ENCODE measurements around the gene LIPM.

Gene LIPM, protein sequence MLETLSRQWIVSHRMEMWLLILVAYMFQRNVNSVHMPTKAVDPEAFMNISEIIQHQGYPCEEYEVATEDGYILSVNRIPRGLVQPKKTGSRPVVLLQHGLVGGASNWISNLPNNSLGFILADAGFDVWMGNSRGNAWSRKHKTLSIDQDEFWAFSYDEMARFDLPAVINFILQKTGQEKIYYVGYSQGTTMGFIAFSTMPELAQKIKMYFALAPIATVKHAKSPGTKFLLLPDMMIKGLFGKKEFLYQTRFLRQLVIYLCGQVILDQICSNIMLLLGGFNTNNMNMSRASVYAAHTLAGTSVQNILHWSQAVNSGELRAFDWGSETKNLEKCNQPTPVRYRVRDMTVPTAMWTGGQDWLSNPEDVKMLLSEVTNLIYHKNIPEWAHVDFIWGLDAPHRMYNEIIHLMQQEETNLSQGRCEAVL

DNA sequence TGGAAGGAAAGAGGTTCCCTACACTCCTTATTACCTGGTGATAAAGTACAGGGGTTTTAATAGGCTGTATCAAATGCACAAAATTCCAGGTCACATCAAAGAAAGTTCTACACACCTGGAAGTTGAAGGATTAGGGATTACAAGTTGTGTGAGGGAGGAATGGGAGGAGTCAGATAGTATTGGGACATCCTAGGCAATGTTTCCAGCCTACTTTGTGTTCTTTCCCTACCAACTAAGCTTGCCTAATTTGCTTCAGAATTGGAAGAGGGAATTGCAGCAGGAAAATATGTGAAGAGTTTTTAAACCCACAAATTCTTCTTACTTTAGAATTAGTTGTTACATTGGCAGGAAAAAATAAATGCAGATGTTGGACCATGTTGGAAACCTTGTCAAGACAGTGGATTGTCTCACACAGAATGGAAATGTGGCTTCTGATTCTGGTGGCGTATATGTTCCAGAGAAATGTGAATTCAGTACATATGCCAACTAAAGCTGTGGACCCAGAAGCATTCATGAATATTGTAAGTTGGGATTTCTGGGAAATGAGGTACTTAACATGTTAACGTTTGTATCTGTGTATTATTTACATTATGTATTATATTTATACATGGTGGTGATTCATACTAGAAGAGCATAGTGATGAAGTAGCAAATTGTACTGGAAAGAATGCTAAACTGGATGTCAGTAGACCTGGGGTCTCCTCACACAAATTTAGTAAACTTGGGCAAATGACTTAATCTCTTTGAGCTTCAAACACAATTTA lies at the start of gene LIPM:
Gene LIPM (plus strand): TSS at position 208 of the 763 bp plus-strand sequence. CDS start 167 bp downstream, at position 375.
- DNase-seq = no peak

DNA sequence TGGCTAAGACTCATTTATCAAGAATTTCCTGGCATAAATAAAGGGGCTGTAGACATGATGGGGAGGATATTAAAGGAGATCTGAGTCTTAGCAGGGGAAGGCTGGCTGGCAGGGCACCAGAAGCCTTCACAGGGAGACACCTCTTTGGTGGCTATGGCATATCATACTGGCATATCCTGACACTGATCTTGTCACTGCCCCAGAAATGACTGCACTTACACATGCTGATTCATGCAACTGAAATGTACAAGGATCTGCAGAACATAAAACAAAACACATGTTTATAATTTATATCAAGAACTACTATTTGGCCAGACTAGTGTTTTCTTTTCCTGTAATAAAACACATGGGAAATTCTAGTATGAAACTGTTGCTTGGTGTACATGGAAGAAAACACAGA lies 48.2 kb upstream of the LIPM start:
- DNase-seq = no peak

GRCh38 chr10:88755753-88756152 lies 46.8 kb upstream of the LIPM start:
- DNase-seq = no peak

DNA sequence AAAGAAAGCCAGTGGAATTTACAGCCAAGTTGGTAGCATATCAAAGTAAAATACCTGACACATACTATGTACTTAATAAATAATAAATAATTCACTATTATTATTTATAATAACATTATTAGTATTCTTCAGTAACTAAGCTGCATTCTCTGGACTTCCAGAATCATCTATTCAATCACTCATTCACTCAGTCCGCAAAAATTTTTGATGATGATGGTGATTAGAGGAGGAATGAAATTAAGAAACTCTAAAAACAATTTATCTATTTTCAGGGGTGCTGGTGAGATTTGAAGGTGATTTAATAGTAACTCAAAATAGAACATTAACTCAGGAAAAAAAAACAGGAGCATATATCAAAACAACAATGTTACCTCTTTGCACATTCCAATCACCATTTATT lies 45.9 kb upstream of the LIPM start:
- DNase-seq = no peak

GRCh38 chr10:88759366-88760101 lies 43.0 kb upstream of the LIPM start, which contains the start of gene LIPN:
LIPN (plus strand) TSS chr10:88760020; CDS start chr10:88761406, 1,386 bp downstream.
- DNase-seq = no peak

GRCh38 chr10:88762906-88763305 lies 39.6 kb upstream of the LIPM start:
- no peak for DNase-seq

DNA sequence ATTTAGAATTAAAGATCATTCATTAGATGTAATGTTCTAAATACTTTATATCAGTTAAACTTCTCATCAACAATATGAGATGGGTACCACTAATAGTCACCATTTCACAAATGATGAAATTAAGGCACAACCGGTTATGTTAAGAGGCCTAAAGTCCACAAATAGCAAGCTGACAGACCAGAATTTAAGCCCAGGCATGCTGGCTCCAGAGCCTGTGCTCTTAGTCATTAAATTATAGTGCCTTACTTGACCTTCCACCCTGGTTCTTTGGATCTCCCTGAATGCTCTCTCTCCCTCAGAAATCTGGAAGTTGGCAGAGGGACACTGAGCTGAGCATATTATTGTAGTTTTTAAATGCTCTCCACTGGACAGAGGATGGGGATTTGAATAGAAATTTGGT lies 39.1 kb upstream of the LIPM start:
- DNase-seq = no peak

- no peak for DNase-seq
Measured at GRCh38 chr10:88764110-88764509, 38.4 kb upstream of the LIPM start.

GRCh38 chr10:88765816-88766215 lies 36.7 kb upstream of the LIPM start:
- DNase-seq = no peak

GRCh38 chr10:88769384-88769783 lies 33.1 kb upstream of the LIPM start:
- no peak for DNase-seq

- DNase-seq = no peak
Measured at GRCh38 chr10:88781206-88781605, 21.3 kb upstream of the LIPM start.

- DNase-seq = no peak
Measured at GRCh38 chr10:88782222-88782621, 20.3 kb upstream of the LIPM start.

GRCh38 chr10:88783724-88784123 lies 18.8 kb upstream of the LIPM start:
- DNase-seq = no peak

GRCh38 chr10:88786032-88786770 lies 16.3 kb upstream of the LIPM start:
- no peak for DNase-seq

GRCh38 chr10:88787463-88787862 lies 15.1 kb upstream of the LIPM start:
- DNase-seq = no peak

- no peak for DNase-seq
Measured at GRCh38 chr10:88788924-88789323, 13.6 kb upstream of the LIPM start.

DNA sequence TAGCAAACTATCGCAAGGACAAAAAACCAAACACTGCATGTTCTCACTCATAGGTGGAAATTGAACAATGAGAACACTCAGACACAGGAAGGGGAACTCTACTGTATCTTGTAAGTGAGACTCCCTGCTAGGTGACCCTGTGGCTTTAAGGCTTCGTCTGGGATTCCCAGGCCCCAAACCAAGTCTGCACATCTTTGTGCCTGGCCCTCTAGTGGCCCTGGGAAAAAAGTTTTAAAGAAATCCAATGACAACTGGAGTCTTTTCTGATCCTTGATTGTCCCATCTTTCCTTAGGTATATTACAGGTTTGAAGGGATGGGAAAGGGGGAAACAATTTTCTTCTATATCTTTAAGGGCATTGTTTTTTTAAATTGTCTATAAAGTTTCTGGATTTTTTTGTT lies 10.6 kb upstream of the LIPM start:
- peak; percentile 20 for DNase-seq

- DNase-seq = no peak
Measured at GRCh38 chr10:88792661-88793060, 9.9 kb upstream of the LIPM start.

DNA sequence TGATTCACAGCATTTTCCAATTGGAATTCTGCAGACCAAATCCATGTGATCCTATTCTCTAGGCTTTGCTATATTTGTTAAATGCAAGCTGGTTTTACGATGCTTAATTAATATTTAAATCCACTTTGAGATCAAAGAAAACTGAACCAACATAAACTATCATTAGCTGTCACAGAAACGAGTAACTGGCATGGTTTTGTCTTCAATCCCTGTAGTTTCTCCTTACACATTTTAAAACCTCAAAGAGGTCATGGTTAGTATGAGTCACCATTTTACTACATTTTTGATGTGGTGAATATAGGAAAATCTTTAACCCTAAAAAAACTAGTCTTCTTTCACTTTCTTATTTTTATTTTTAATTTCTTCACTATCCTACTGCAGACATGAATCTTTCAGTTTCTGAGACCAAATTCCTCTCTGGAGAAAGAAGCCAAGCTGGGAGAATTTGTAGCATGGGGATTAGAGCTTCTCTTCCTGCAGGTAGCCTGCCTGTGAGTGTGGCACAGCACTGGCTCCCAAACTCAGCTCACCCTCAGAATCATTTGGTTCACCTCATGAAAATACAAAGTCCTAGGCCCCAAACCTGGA lies 8.7 kb upstream of the LIPM start:
- DNase-seq = no peak

GRCh38 chr10:88794731-88795130 lies 7.8 kb upstream of the LIPM start:
- DNase-seq = no peak

GRCh38 chr10:88800152-88801125 lies 2.1 kb upstream of the LIPM start:
- no peak for DNase-seq
